ENCODE results near the gene PDGFB. TPM values are rescaled to one million over a fixed set of nuclear protein-coding genes. Genes with fewer than 3 reads are reported as not detected.
A peak's percentile ranks its signal among the peaks of the same experiment; 100 is the strongest.

PDGFB gene
- total and polyA plus RNA-seq, 8 donors, result 1.2 to 58.5 (median 3.9) TPM

GRCh38 chr22:39257901-39258475, 13.2 kb upstream of the PDGFB start:
- H3K4me3 ChIP-seq, result no peak overlapping the region
- TF ChIP-seq POLR2A (IDR thresholded peaks at IDR 0.05) (no peak), POLR2AphosphoS5 (IDR thresholded peaks at IDR 0.05) (no peak), CTCF (IDR thresholded peaks at IDR 0.05) (no peak), EP300 (IDR thresholded peaks at IDR 0.05) (no peak)
- 68 to 79% (median 77%) methylated on average over 11 to 16 of the region's 16 CpGs for WGBS, 5 donors
- H3K27me3 ChIP-seq, result peaks cover 0 to 9% (median 0%) of the 10 kb centered on the region in 3 donors
- no peak for DNase-seq
- H3K9me3 ChIP-seq, result peaks cover 10 to 18% (median 15%) of the 10 kb centered on the region in 4 donors
- intact Hi-C loops (cut with DNase I; ENCODE audit: low total_unique reads), result no loop called here
- H3K4me1 ChIP-seq, result peaks cover 21 to 26% (median 23%) of the 10 kb centered on the region in 4 donors
- no peaks in the 10 kb centered on the region for H3K36me3 ChIP-seq
- H3K27ac ChIP-seq, result no peak overlapping the region

- intact Hi-C loops (cut with DNase I; ENCODE audit: low total_unique reads), result no loop called here
- peaks cover 9 to 13% (median 12%) of the 10 kb centered on the region in 4 donors for H3K9me3 ChIP-seq
- peaks cover 29 to 37% (median 33%) of the 10 kb centered on the region in 4 donors for H3K4me1 ChIP-seq
- peaks cover 0 to 20% (median 0%) of the 10 kb centered on the region in 3 donors for H3K27me3 ChIP-seq
- no peaks in the 10 kb centered on the region for H3K36me3 ChIP-seq
- H3K27ac ChIP-seq, result no peak overlapping the region
- TF ChIP-seq EP300 (IDR thresholded peaks at IDR 0.05) (no peak), CTCF (IDR thresholded peaks at IDR 0.05) (no peak), POLR2AphosphoS5 (IDR thresholded peaks at IDR 0.05) (no peak), POLR2A (IDR thresholded peaks at IDR 0.05) (no peak)
- no peak overlapping the region for H3K4me3 ChIP-seq
- no peak for DNase-seq
- WGBS, 5 donors, result 84 to 95% (median 92%) methylated on average over 2 of the region's 2 CpGs
Observed at GRCh38 chr22:39256979-39257378, 12.2 kb upstream of the PDGFB start.

GRCh38 chr22:39256186-39256552, 11.4 kb upstream of the PDGFB start:
- H3K27ac ChIP-seq, result peak overlapping the region in 1 of 5 donors; percentile 72
- intact Hi-C loops (cut with DNase I; ENCODE audit: low total_unique reads), result no loop called here
- WGBS, 5 donors, result 66 to 89% (median 85%) methylated on average over 7 to 11 of the region's 11 CpGs
- no peak for DNase-seq
- peaks cover 0 to 26% (median 0%) of the 10 kb centered on the region in 3 donors for H3K27me3 ChIP-seq
- H3K4me3 ChIP-seq, result no peak overlapping the region
- peaks cover 1 to 5% (median 4%) of the 10 kb centered on the region in 4 donors for H3K9me3 ChIP-seq
- H3K4me1 ChIP-seq, result peaks cover 29 to 40% (median 35%) of the 10 kb centered on the region in 4 donors
- TF ChIP-seq CTCF (IDR thresholded peaks at IDR 0.05), result no peak
- TF ChIP-seq POLR2AphosphoS5 (IDR thresholded peaks at IDR 0.05), result no peak
- TF ChIP-seq EP300 (IDR thresholded peaks at IDR 0.05), result no peak
- no peak for TF ChIP-seq POLR2A (IDR thresholded peaks at IDR 0.05)
- H3K36me3 ChIP-seq, result no peaks in the 10 kb centered on the region

- Histone ChIP-seq H3K4me1 (peaks cover 29 to 40% (median 35%) of the 10 kb centered on the region in 4 donors), H3K27me3 (peaks cover 0 to 32% (median 0%) of the 10 kb centered on the region in 3 donors), H3K4me3 (no peak overlapping the region), H3K9me3 (no peaks in the 10 kb centered on the region), H3K36me3 (no peaks in the 10 kb centered on the region), H3K27ac (peak overlapping the region; percentile 29 to 72 (median 49))
- WGBS, 5 donors, result 78 to 85% (median 84%) methylated on average over 16 of the region's 16 CpGs
- no peak for TF ChIP-seq EP300 (IDR thresholded peaks at IDR 0.05)
- no peak for TF ChIP-seq POLR2A (IDR thresholded peaks at IDR 0.05)
- no peak for TF ChIP-seq POLR2AphosphoS5 (IDR thresholded peaks at IDR 0.05)
- intact Hi-C loops (cut with DNase I; ENCODE audit: low total_unique reads), result no loop called here
- no peak for DNase-seq
Observed at GRCh38 chr22:39255449-39256185, 10.8 kb upstream of the PDGFB start.
